GM18867 (cell line): ENCODE data around the gene LAD1.

Experiments
- ATAC-seq: cut with Tn5 transposase; IDR thresholded peaks from one replicate; pipeline ENCODE4 v1.9.1; 2021; ENCODE audit warnings: mild to moderate bottlenecking, moderate library complexity; ENCODE audit not compliant: unreplicated experiment

The LAD1 gene

GRCh38 chr1:201419746-201420607, 20.9 kb upstream of the LAD1 start:
- no peak for ATAC-seq

GRCh38 chr1:201419256-201419655, 20.1 kb upstream of the LAD1 start:
- no peak for ATAC-seq

GRCh38 chr1:201418461-201418860, 19.3 kb upstream of the LAD1 start:
- no peak for ATAC-seq

GRCh38 chr1:201414051-201414738, 15.1 kb upstream of the LAD1 start:
- no peak for ATAC-seq

GRCh38 chr1:201411292-201411691, 12.2 kb upstream of the LAD1 start:
- no peak for ATAC-seq

- no peak for ATAC-seq
Observed at GRCh38 chr1:201409440-201409839, 10.3 kb upstream of the LAD1 start.

- no peak for ATAC-seq
Observed at GRCh38 chr1:201408834-201409200, 9.7 kb upstream of the LAD1 start.

- ATAC-seq, result no peak
Observed at GRCh38 chr1:201408176-201408833, 9.2 kb upstream of the LAD1 start.

- ATAC-seq, result peak; percentile 43
Observed at GRCh38 chr1:201406831-201407406, 7.8 kb upstream of the LAD1 start.

GRCh38 chr1:201405484-201405831, 6.3 kb upstream of the LAD1 start:
- no peak for ATAC-seq

GRCh38 chr1:201404722-201405483, 5.8 kb upstream of the LAD1 start:
- no peak for ATAC-seq

- no peak for ATAC-seq
Observed at GRCh38 chr1:201404055-201404454, 4.9 kb upstream of the LAD1 start.

- no peak for ATAC-seq
Observed at GRCh38 chr1:201403359-201403758, 4.2 kb upstream of the LAD1 start.

- ATAC-seq, result no peak
Observed at GRCh38 chr1:201401700-201402099, 2.6 kb upstream of the LAD1 start.

GRCh38 chr1:201400852-201401230, 1.7 kb upstream of the LAD1 start:
- ATAC-seq, result no peak

- ATAC-seq, result no peak
Observed at GRCh38 chr1:201400212-201400851, 1.2 kb upstream of the LAD1 start.

- ATAC-seq, result no peak
Observed at GRCh38 chr1:201399352-201400126, 415 bp upstream of the LAD1 start.

GRCh38 chr1:201397675-201398074, 1.4 kb downstream of the LAD1 start:
- ATAC-seq, result no peak

- ATAC-seq, result no peak
Observed at GRCh38 chr1:201396861-201397464, 2.2 kb downstream of the LAD1 start.
